H9 (cell line): ENCODE measurements around the gene MPZL3. TPM values are rescaled to one million over a fixed set of nuclear protein-coding genes. Genes with fewer than 3 reads are reported as not detected.

Source experiments
- DNase-seq: peaks from one replicate; pipeline ENCODE4 v3.0.0-alpha.2; 2017
- H2AFZ ChIP-seq: one replicate; pipeline ENCODE4 v1.6.1; 2013; ENCODE audit warnings: mild to moderate bottlenecking, low read length, control low read depth, moderate library complexity
- H2AK5ac ChIP-seq: 2 replicates; pipeline ENCODE4 v1.6.1; 2013; ENCODE audit warnings: low read length, control low read depth, mixed read lengths; ENCODE audit not compliant: insufficient read length
- H2BK120ac ChIP-seq: one replicate; pipeline ENCODE4 v1.6.1; 2013; ENCODE audit warnings: low read depth, mild to moderate bottlenecking, low read length, control low read depth, inconsistent platforms; ENCODE audit not compliant: poor library complexity, severe bottlenecking
- H2BK12ac ChIP-seq: 2 replicates; pipeline ENCODE4 v1.6.1; 2013; ENCODE audit warnings: low read length, control low read depth, mixed read lengths, low read depth; ENCODE audit not compliant: insufficient read length
- H2BK15ac ChIP-seq: 2 replicates; pipeline ENCODE4 v1.6.1; 2013; ENCODE audit warnings: low read depth, low read length, control low read depth
- H2BK20ac ChIP-seq: one replicate; pipeline ENCODE4 v1.6.1; 2013; ENCODE audit warnings: low read depth, mild to moderate bottlenecking, low read length, control low read depth, inconsistent platforms; ENCODE audit not compliant: poor library complexity, severe bottlenecking
- H2BK5ac ChIP-seq: 2 replicates; pipeline ENCODE4 v1.6.1; 2013; ENCODE audit warnings: low read length, control low read depth, mixed read lengths; ENCODE audit not compliant: insufficient read length
- H3K14ac ChIP-seq: 2 replicates; pipeline ENCODE4 v1.6.1; 2013; ENCODE audit warnings: low read length, control low read depth; ENCODE audit not compliant: insufficient read depth
- H3K18ac ChIP-seq: 2 replicates; pipeline ENCODE4 v1.6.1; 2013; ENCODE audit warnings: low read depth, mild to moderate bottlenecking, mixed read lengths, low read length, control low read depth; ENCODE audit not compliant: insufficient read length
- H3K23ac ChIP-seq: 2 replicates; pipeline ENCODE4 v1.6.1; 2013; ENCODE audit warnings: low read length, control low read depth, mixed read lengths, low read depth; ENCODE audit not compliant: insufficient read length
- H3K23me2 ChIP-seq: 2 replicates; pipeline ENCODE4 v1.6.1; 2013; ENCODE audit warnings: low read depth, mild to moderate bottlenecking, mixed read lengths, low read length, control low read depth; ENCODE audit not compliant: insufficient read length, poor library complexity, severe bottlenecking
- H3K27ac ChIP-seq: 2 replicates; pipeline ENCODE4 v1.5.1; 2013; ENCODE audit warnings: low read length, control low read depth, mixed read lengths, low read depth; ENCODE audit not compliant: insufficient read length
- H3K27me3 ChIP-seq: 2 replicates; pipeline ENCODE4 v1.6.1; 2013; ENCODE audit warnings: low read length, control low read depth, inconsistent platforms; ENCODE audit not compliant: insufficient read depth
- H3K4ac ChIP-seq: 2 replicates; pipeline ENCODE4 v1.6.1; 2013; ENCODE audit warnings: low read depth, mild to moderate bottlenecking, control low read depth, inconsistent platforms, low read length, moderate library complexity
- H3K4me1 ChIP-seq: 2 replicates; pipeline ENCODE4 v1.6.1; 2013; ENCODE audit warnings: low read length, control low read depth, inconsistent platforms; ENCODE audit not compliant: insufficient read depth
- H3K4me2 ChIP-seq: 2 replicates; pipeline ENCODE4 v1.6.1; 2013; ENCODE audit warnings: low read length, control low read depth, mixed read lengths; ENCODE audit not compliant: insufficient read length, insufficient read depth
- H3K56ac ChIP-seq: 2 replicates; pipeline ENCODE4 v1.6.1; 2013; ENCODE audit warnings: low read depth, mild to moderate bottlenecking, mixed read lengths, low read length, control low read depth; ENCODE audit not compliant: insufficient read length
- H3K79me1 ChIP-seq: 2 replicates; pipeline ENCODE4 v1.6.1; 2013; ENCODE audit warnings: low read depth, mild to moderate bottlenecking, moderate library complexity, low read length, control low read depth, inconsistent platforms; ENCODE audit not compliant: insufficient read depth, poor library complexity, severe bottlenecking
- H3K79me2 ChIP-seq: 2 replicates; pipeline ENCODE4 v1.6.1; 2013; ENCODE audit warnings: low read length, control low read depth, inconsistent platforms; ENCODE audit not compliant: insufficient read depth
- H3K9ac ChIP-seq: 2 replicates; pipeline ENCODE4 v1.6.1; 2013; ENCODE audit warnings: low read length, control low read depth, mixed read lengths; ENCODE audit not compliant: insufficient read length; ENCODE audit errors: extremely low read depth
- H3K9me3 ChIP-seq: one replicate; pipeline ENCODE4 v1.6.1; 2013; ENCODE audit warnings: low read depth, low read length, inconsistent platforms; ENCODE audit not compliant: control insufficient read depth
- H3T11ph ChIP-seq: one replicate; pipeline ENCODE4 v1.6.1; 2013; ENCODE audit warnings: mild to moderate bottlenecking, low read length, control low read depth, inconsistent platforms
- H4K20me1 ChIP-seq: one replicate; pipeline ENCODE4 v1.6.1; 2013; ENCODE audit not compliant: control insufficient read depth, insufficient read length, insufficient read depth
- H4K5ac ChIP-seq: 2 replicates; pipeline ENCODE4 v1.6.1; 2013; ENCODE audit warnings: low read depth, mild to moderate bottlenecking, mixed read lengths, low read length, control low read depth; ENCODE audit not compliant: insufficient read length
- H4K8ac ChIP-seq: replicated peaks from 2 replicates; pipeline ENCODE4 v1.6.1; 2013; ENCODE audit warnings: low read length, control low read depth, mixed read lengths, low read depth; ENCODE audit not compliant: insufficient read length
- H4K91ac ChIP-seq: 2 replicates; pipeline ENCODE4 v1.6.1; 2013; ENCODE audit warnings: low read depth, mild to moderate bottlenecking, moderate library complexity, mixed read lengths, low read length, control low read depth; ENCODE audit not compliant: insufficient read length
- H3K27ac Mint-ChIP-seq, 3 experiments: 2 replicates in 2 of 3; 3 replicates in 1 of 3; pipeline ENCODE4 v1.8.0; 2020 to 2021; ENCODE audit warnings: mixed read lengths in 3 of 3, mild to moderate bottlenecking in 1 of 3, moderate library complexity in 1 of 3
- H3K27me3 Mint-ChIP-seq: 2 replicates; pipeline ENCODE4 v1.8.0; 2021; ENCODE audit warnings: low read depth, mild to moderate bottlenecking, moderate library complexity, mixed read lengths
- H3K36me3 Mint-ChIP-seq, 3 experiments: 2 replicates in 2 of 3; 3 replicates in 1 of 3; pipeline ENCODE4 v1.8.0; 2020 to 2021; ENCODE audit warnings: low read depth in 3 of 3, mixed read lengths in 3 of 3; ENCODE audit not compliant: insufficient read depth in 1 of 3
- H3K4me1 Mint-ChIP-seq, 2 experiments: 2 replicates each; pipeline ENCODE4 v1.8.0; 2020; ENCODE audit warnings: mixed read lengths in 2 of 2
- H3K4me3 Mint-ChIP-seq, 2 experiments: 2 replicates in 1 of 2; 3 replicates in 1 of 2; pipeline ENCODE4 v1.8.0; 2020 to 2021; ENCODE audit warnings: mild to moderate bottlenecking in 2 of 2, mixed read lengths in 2 of 2, moderate library complexity in 1 of 2
- H3K9me3 Mint-ChIP-seq, 2 experiments: 2 replicates in 1 of 2; 3 replicates in 1 of 2; pipeline ENCODE4 v1.8.0; 2020; ENCODE audit warnings: mild to moderate bottlenecking in 2 of 2, mixed read lengths in 2 of 2, moderate library complexity in 1 of 2
- WGBS: extraction: QIAGEN DNeasy Blood & Tissue Kit; methylation state at CpG from one replicate; pipeline ENCODE4 v1.1.7; 2013; ENCODE audit warnings: missing lambda C conversion rate, low lambda C conversion rate, mixed read lengths; ENCODE audit not compliant: insufficient read length; ENCODE audit errors: extremely low coverage; 5-methylcytosine and 5-hydroxymethylcytosine counted together
- total RNA-seq: library from RNA; stranded (reverse); gene quantifications from 2 replicates; pipeline ENCODE4 v1.2.1, GENCODE V29; 2021
- TF ChIP-seq, protein P1 (sequence below): fragments of 200-600 bp; sonication (generic); conservative IDR thresholded peaks from 3 replicates; pipeline ENCODE4 v1.8.0; 2021; ENCODE audit warnings: antibody characterized with exemption, mild to moderate bottlenecking

MPZL3 gene
- total RNA-seq, 1 experiment from 2014 or later, result 2.6 TPM

DNA sequence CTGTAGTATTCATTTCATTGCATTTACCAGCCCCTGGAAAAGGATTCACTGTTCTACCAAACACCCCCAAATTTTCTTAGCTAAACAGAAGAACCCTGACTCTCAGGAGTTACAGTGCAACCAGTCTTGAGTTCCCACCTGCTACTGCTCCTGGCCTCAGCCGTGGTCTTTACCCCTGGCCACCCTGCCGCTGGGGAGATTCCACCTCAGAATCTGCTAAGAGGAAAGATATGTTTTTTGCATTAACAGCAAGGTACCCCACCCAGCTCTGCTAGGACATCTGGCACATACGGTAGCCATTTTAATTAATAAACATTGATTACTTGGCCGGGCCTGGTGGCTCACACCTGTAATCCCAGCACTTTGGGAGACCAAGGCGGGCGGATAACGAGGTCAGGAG, 36.4 kb downstream of the MPZL3 start:
- peaks cover 11% of the 10 kb centered on the region for H3K27me3 Mint-ChIP-seq
- H3K4me2 ChIP-seq, result no peak overlapping the region

More for the DNA sequence above, 36.4 kb downstream of the MPZL3 start:
- no CpG with 5 or more reads among the region's 7 CpGs for WGBS
- H3K27ac ChIP-seq, result no peak overlapping the region
- no peaks in the 10 kb centered on the region for H3K9me3 ChIP-seq
- H3K27me3 ChIP-seq, result no peaks in the 10 kb centered on the region
- no peak overlapping the region for H3K18ac ChIP-seq
- no peak overlapping the region for H4K91ac ChIP-seq
- no peaks in the 10 kb centered on the region for H3K79me2 ChIP-seq
- no peak overlapping the region for H2AFZ ChIP-seq
- no peak overlapping the region for H4K5ac ChIP-seq
- Mint-ChIP-seq H3K27ac (no peak overlapping the region), H3K36me3 (peaks cover 0 to 6% (median 0%) of the 10 kb centered on the region in 3 experiments; a peak in 3 of 7 replicates), H3K4me3 (no peak overlapping the region), H3K4me1 (peaks cover 40% of the 10 kb centered on the region in 2 experiments), H3K9me3 (peaks cover 0 to 6% of the 10 kb centered on the region in 2 experiments; a peak in 3 of 5 replicates)
- H3K14ac ChIP-seq, result no peak overlapping the region
- H2BK12ac ChIP-seq, result no peak overlapping the region
- no peak overlapping the region for H3K23ac ChIP-seq
- TF ChIP-seq, protein P1, sequence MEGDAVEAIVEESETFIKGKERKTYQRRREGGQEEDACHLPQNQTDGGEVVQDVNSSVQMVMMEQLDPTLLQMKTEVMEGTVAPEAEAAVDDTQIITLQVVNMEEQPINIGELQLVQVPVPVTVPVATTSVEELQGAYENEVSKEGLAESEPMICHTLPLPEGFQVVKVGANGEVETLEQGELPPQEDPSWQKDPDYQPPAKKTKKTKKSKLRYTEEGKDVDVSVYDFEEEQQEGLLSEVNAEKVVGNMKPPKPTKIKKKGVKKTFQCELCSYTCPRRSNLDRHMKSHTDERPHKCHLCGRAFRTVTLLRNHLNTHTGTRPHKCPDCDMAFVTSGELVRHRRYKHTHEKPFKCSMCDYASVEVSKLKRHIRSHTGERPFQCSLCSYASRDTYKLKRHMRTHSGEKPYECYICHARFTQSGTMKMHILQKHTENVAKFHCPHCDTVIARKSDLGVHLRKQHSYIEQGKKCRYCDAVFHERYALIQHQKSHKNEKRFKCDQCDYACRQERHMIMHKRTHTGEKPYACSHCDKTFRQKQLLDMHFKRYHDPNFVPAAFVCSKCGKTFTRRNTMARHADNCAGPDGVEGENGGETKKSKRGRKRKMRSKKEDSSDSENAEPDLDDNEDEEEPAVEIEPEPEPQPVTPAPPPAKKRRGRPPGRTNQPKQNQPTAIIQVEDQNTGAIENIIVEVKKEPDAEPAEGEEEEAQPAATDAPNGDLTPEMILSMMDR, result no peak
- no peak overlapping the region for H3K9ac ChIP-seq
- H4K20me1 ChIP-seq, result no peaks in the 10 kb centered on the region
- no peak overlapping the region for H2BK15ac ChIP-seq
- no peak overlapping the region for H2BK5ac ChIP-seq
- H3K4me1 ChIP-seq, result peaks cover 21% of the 10 kb centered on the region
- no peaks in the 10 kb centered on the region for H3K23me2 ChIP-seq
- no peak overlapping the region for H4K8ac ChIP-seq
- H3K79me1 ChIP-seq, result no peaks in the 10 kb centered on the region
- no peak overlapping the region for H3T11ph ChIP-seq
- no peak overlapping the region for H3K56ac ChIP-seq
- no peak overlapping the region for H3K4ac ChIP-seq
- H2AK5ac ChIP-seq, result no peak overlapping the region
- no peak overlapping the region for H2BK20ac ChIP-seq
- no peak overlapping the region for H2BK120ac ChIP-seq
- DNase-seq, result no peak
